Endothelial cell of umbilical vein (primary cell): ENCODE measurements around the gene GAB2. TPM values are rescaled to one million over a fixed set of nuclear protein-coding genes. Genes with fewer than 3 reads are reported as not detected.

Source experiments
- BruUV-seq: library from RNA; stranded (reverse); fragments of 400-500 nt; replicated peaks from 2 replicates; lab custom pipeline; 2021; lab: Mats Ljungman, UMichigan
- CTCF ChIA-PET: fragments of 300-600, 350-600 bp; sonication (Branson Sonifier 250); formaldehyde crosslinking; loops from one replicate; lab custom pipeline; 2021; ENCODE audit warnings: antibody characterized with exemption, inconsistent platforms; lab: Charles Lee
- POLR2A ChIA-PET: fragments of 300-600, 350-600 bp; sonication (Branson Sonifier 250); formaldehyde crosslinking; loops from one replicate; lab custom pipeline; 2021; ENCODE audit warnings: antibody characterized with exemption, inconsistent platforms; lab: Charles Lee
- DNase-seq: peaks from one replicate; pipeline ENCODE4 v3.0.0-alpha.2; 2011; ENCODE audit warnings: low read depth, low spot score
- FAIRE-seq: peaks from 2 replicates; lab custom pipeline; 2011; peaks lifted over from hg19 to GRCh38; lab: Jason Lieb, UNC
- H2AFZ ChIP-seq: 2 replicates; pipeline ENCODE4 v1.6.0; 2012; ENCODE audit warnings: low read depth, low read length, control low read depth, inconsistent platforms
- H3K27ac ChIP-seq: 2 replicates; pipeline ENCODE4 v1.5.1; 2011; ENCODE audit warnings: low read depth, mild to moderate bottlenecking, control low read depth, low read length, moderate library complexity; ENCODE audit not compliant: insufficient read depth
- H3K27me3 ChIP-seq, 2 experiments: 2 replicates each; pipeline versions ENCODE4 v1.6.0 to v1.6.1; 2011; ENCODE audit warnings: low read length in 2 of 2, mixed read lengths in 1 of 2; ENCODE audit not compliant: control insufficient read depth in 2 of 2, insufficient read depth in 2 of 2
- H3K36me3 ChIP-seq, 2 experiments: 2 replicates in 1 of 2; 3 replicates in 1 of 2; pipeline ENCODE4 v1.5.1; 2011; ENCODE audit warnings: low read length in 2 of 2, mild to moderate bottlenecking in 1 of 2, moderate library complexity in 1 of 2; ENCODE audit not compliant: control insufficient read depth in 2 of 2, insufficient read depth in 2 of 2; ENCODE audit errors: extremely low read depth in 1 of 2
- H3K4me1 ChIP-seq: 3 replicates; pipeline ENCODE4 v1.5.1; 2011; ENCODE audit warnings: mild to moderate bottlenecking, low read length; ENCODE audit not compliant: control insufficient read depth, insufficient read depth; ENCODE audit errors: extremely low read depth
- H3K4me2 ChIP-seq: 2 replicates; pipeline ENCODE4 v1.6.1; 2011; ENCODE audit warnings: low read length, control low read depth, mixed read lengths; ENCODE audit not compliant: insufficient read depth
- H3K4me3 ChIP-seq, 3 experiments: fragments of 200-600 bp in 1 of 3; sonication (generic), shearing (Covaris generic) in 1 of 3; replicated peaks in 1 of 3; 2 replicates each; pipeline ENCODE4 v1.5.1; 2011 to 2016; ENCODE audit warnings: control low read depth in 3 of 3, low read length in 3 of 3, mild to moderate bottlenecking in 2 of 3, inconsistent platforms in 1 of 3, low read depth in 1 of 3, moderate library complexity in 1 of 3; ENCODE audit not compliant: insufficient read depth in 1 of 3
- H3K79me2 ChIP-seq: 2 replicates; pipeline ENCODE4 v1.6.0; 2012; ENCODE audit warnings: low read length, inconsistent platforms; ENCODE audit not compliant: control insufficient read depth, insufficient read depth
- H3K9ac ChIP-seq: replicated peaks from 2 replicates; pipeline ENCODE3; 2011; ENCODE audit warnings: low read length, control low read depth; ENCODE audit not compliant: insufficient read depth; ENCODE audit errors: extremely low read depth
- H3K9me1 ChIP-seq: replicated peaks from 3 replicates; pipeline ENCODE4 v1.6.0; 2011; ENCODE audit warnings: mild to moderate bottlenecking, low read length; ENCODE audit not compliant: control insufficient read depth, insufficient read depth; ENCODE audit errors: extremely low read depth
- H3K9me3 ChIP-seq: replicated peaks from 2 replicates; pipeline ENCODE4 v1.5.1; 2012; ENCODE audit warnings: low read length, inconsistent platforms; ENCODE audit not compliant: control insufficient read depth, insufficient read depth
- H4K20me1 ChIP-seq: replicated peaks from 2 replicates; pipeline ENCODE3; 2011; ENCODE audit warnings: mild to moderate bottlenecking, low read length; ENCODE audit not compliant: control insufficient read depth, insufficient read depth; ENCODE audit errors: extremely low read depth
- JUN ChIP-seq: IDR thresholded peaks from 2 replicates; pipeline ENCODE4 v1.6.1; 2011; ENCODE audit warnings: borderline replicate concordance, low read depth; ENCODE audit not compliant: insufficient read length, insufficient read depth
- POLR2A ChIP-seq: IDR thresholded peaks from 2 replicates; pipeline ENCODE4 v1.6.1; 2012; ENCODE audit warnings: low read depth, mild to moderate bottlenecking, control low read depth, low read length
- dilution Hi-C: fragments of 300-500 bp; cut with MboI; formaldehyde crosslinking; loops from one replicate; pipeline ENCODE4 v1.15.0; 2019; ENCODE audit warnings: low sequenced_read_pairs; ENCODE audit not compliant: extremely low pct_ligation_motif_present
- intact Hi-C: fragments of 100-400 bp; cut with micrococcal nuclease; formaldehyde crosslinking; loops from one replicate; pipeline ENCODE4 v1.10.0; 2022
- polyA plus RNA-seq, 4 experiments: library from polyadenylated mRNA; depleted of rRNA in 3 of 4; stranded (reverse) in 3 of 4; unstranded in 1 of 4; fragments of >200 nt; gene quantifications; 2 replicates each; pipeline versions ENCODE4 v1.2.1 to v1.2.3, GENCODE V29; 2011 to 2012; ENCODE audit warnings: missing spikeins in 1 of 4
- total RNA-seq: library from RNA; stranded (reverse); gene quantifications from 2 replicates; pipeline ENCODE4 v1.2.3, GENCODE V29; 2021
- TF ChIP-seq, protein P1 (sequence below), 2 donors: IDR thresholded peaks; 1 replicate in 1 of 2; 2 replicates in 1 of 2; pipeline ENCODE4 v1.5.1; 2011; ENCODE audit warnings: low read length in 2 of 2, mild to moderate bottlenecking in 2 of 2, moderate library complexity in 2 of 2, control low read depth in 1 of 2, inconsistent platforms in 1 of 2, low read depth in 1 of 2; ENCODE audit not compliant: insufficient read depth in 1 of 2; ENCODE audit errors: extremely low read depth in 1 of 2

Gene GAB2
- total and polyA plus RNA-seq, 2 donors (not counting 3 experiments of a cell fraction or from before 2014, with no cell fraction given) = 19.6 to 39.6 TPM

DNA sequence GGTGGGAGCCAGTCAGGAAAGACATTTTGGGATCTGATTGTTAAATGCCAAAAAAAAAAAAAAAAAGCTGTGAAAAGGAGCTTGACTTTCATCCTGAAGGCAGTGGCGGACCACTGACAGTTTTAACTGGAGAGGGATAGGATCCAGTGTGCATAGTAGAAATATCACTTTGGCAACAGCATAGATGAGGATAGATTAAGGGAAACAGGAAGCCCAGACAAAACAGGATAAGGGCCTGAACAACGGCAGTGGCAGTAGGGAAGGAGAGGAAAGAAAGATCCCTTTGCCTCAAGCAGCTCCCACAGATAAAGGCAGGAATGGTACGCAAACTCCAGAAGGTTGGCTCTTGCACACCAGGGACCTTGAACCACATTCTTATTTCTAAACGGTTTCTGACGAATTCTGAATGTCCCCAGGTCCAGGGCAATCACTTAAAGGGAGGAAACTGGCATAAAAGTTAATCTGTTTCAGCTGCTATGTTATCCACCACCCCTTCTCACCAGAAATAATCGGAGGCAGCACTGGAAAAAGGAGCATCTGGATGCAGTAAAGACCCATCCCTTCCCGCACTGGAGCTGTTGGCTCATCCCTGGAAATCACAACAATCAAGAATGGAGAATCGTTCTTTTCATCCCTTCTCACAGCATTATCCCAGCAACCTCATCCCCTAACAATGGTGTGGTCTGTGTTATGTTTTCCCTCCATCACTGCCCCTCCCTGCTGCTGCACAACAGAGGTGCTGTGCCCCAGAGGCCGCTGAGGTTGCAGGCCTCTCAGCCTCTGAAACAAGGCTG is 99.1 kb downstream of the GAB2 start:
- no peaks in the 10 kb centered on the region for H3K27me3 ChIP-seq
- no peaks in the 10 kb centered on the region for H3K9me1 ChIP-seq
- no TSS peak for BruUV-seq
- peaks cover 46% of the 10 kb centered on the region for H3K79me2 ChIP-seq
- no peaks in the 10 kb centered on the region for H3K36me3 ChIP-seq
- TF ChIP-seq POLR2A (peak; percentile 25), JUN (no peak)
- H3K27ac ChIP-seq = no peak overlapping the region
- no peaks in the 10 kb centered on the region for H3K9me3 ChIP-seq
- DNase-seq = peak; percentile 80
- dilution Hi-C loops = no loop called here
- no peak overlapping the region for H2AFZ ChIP-seq
- peaks cover 21% of the 10 kb centered on the region for H3K4me1 ChIP-seq
- H4K20me1 ChIP-seq = no peaks in the 10 kb centered on the region
- intact Hi-C loops = no loop called here
- no peak overlapping the region for H3K9ac ChIP-seq
- FAIRE-seq = peak; percentile 70
- CTCF ChIA-PET = interaction anchor here (0.9 to 2.3 kb wide), 3 partner anchors 44 to 246 kb away, joined by 3 to 12 read pairs (median 5); no protein-coding TSS in a partner anchor
- peak overlapping the region; percentile 4 for H3K4me2 ChIP-seq
- H3K4me3 ChIP-seq = no peak overlapping the region
- POLR2A ChIA-PET = no interaction called here

- Histone ChIP-seq H3K79me2 (peaks cover 45% of the 10 kb centered on the region), H3K27me3 (no peaks in the 10 kb centered on the region), H3K9me1 (no peaks in the 10 kb centered on the region), H3K9ac (no peak overlapping the region), H3K27ac (no peak overlapping the region), H4K20me1 (peaks cover 2% of the 10 kb centered on the region), H3K4me2 (no peak overlapping the region), H3K9me3 (no peaks in the 10 kb centered on the region), H3K4me1 (peaks cover 23% of the 10 kb centered on the region), H3K4me3 (no peak overlapping the region), H3K36me3 (no peaks in the 10 kb centered on the region), H2AFZ (no peak overlapping the region)
- no peak for FAIRE-seq
- DNase-seq = no peak
- ChIA-PET CTCF (no interaction called here), POLR2A (no interaction called here)
- no TSS peak for BruUV-seq
- TF ChIP-seq JUN (no peak), POLR2A (no peak)
- TF ChIP-seq, protein P1, sequence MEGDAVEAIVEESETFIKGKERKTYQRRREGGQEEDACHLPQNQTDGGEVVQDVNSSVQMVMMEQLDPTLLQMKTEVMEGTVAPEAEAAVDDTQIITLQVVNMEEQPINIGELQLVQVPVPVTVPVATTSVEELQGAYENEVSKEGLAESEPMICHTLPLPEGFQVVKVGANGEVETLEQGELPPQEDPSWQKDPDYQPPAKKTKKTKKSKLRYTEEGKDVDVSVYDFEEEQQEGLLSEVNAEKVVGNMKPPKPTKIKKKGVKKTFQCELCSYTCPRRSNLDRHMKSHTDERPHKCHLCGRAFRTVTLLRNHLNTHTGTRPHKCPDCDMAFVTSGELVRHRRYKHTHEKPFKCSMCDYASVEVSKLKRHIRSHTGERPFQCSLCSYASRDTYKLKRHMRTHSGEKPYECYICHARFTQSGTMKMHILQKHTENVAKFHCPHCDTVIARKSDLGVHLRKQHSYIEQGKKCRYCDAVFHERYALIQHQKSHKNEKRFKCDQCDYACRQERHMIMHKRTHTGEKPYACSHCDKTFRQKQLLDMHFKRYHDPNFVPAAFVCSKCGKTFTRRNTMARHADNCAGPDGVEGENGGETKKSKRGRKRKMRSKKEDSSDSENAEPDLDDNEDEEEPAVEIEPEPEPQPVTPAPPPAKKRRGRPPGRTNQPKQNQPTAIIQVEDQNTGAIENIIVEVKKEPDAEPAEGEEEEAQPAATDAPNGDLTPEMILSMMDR (IDR thresholded peaks at IDR 0.05; ENCODE audit: extremely low read depth in 1 of 2, insufficient read depth in 1 of 2, low read depth in 1 of 2, low read length in 2 of 2) = no peak
- intact Hi-C loops (no loop called here), dilution Hi-C loops (no loop called here)
These were observed 101.9 kb downstream of the GAB2 start for GRCh38 chr11:78315724-78316123.
